Hepatocyte (in vitro differentiated cells): ENCODE measurements around the gene TMEM144.

Experiments
- CTCF ChIP-seq: fragments of 200-600 bp; sonication (generic); IDR thresholded peaks from 2 replicates; pipeline ENCODE4 v1.5.1; 2016; ENCODE audit warnings: antibody characterized with exemption, mild to moderate bottlenecking; ENCODE audit not compliant: poor library complexity
- EZH2 ChIP-seq: fragments of 200-600 bp; sonication (generic); IDR thresholded peaks from 2 replicates; pipeline ENCODE4 v1.6.1; 2016; ENCODE audit warnings: antibody characterized with exemption, mild to moderate bottlenecking, borderline replicate concordance
- EZH2phosphoT487 ChIP-seq: fragments of 200-600 bp; sonication (generic); IDR thresholded peaks from one replicate; pipeline ENCODE4 v1.6.1; 2018; ENCODE audit warnings: antibody characterized with exemption, mild to moderate bottlenecking, low read depth, moderate library complexity; ENCODE audit not compliant: unreplicated experiment, severe bottlenecking

GRCh38 chr4:158162631-158163030 is 47.7 kb upstream of the TMEM144 start:
- TF ChIP-seq CTCF (no peak), EZH2 (no peak), EZH2phosphoT487 (no peak)
